ACC112 (cell line): Measurements from ENCODE around the gene ZBTB45.

Source experiments
- H2AFZ ChIP-seq: fragments of 200-600 bp; sonication (generic); one replicate; pipeline ENCODE4 v1.6.0; 2017; ENCODE audit warnings: antibody characterized with exemption, low read length; ENCODE audit not compliant: unreplicated experiment
- H3K27ac ChIP-seq: fragments of 200-600 bp; sonication (generic); 2 replicates; pipeline ENCODE4 v1.5.1; 2014; ENCODE audit warnings: low read depth, mild to moderate bottlenecking, antibody characterized with exemption, low read length, moderate library complexity
- H3K27me3 ChIP-seq: fragments of 200-600 bp; sonication (generic); 2 replicates; pipeline ENCODE4 v1.6.1; 2014; ENCODE audit warnings: mild to moderate bottlenecking, antibody characterized with exemption, low read length, moderate library complexity, mixed read lengths; ENCODE audit not compliant: insufficient read depth
- H3K36me3 ChIP-seq: fragments of 200-600 bp; sonication (generic); 2 replicates; pipeline ENCODE4 v1.6.1; 2016; ENCODE audit warnings: mild to moderate bottlenecking, antibody characterized with exemption, low read length, moderate library complexity, mixed read lengths; ENCODE audit not compliant: insufficient read depth
- H3K4me1 ChIP-seq: fragments of 200-600 bp; sonication (generic); one replicate; pipeline ENCODE4 v1.6.1; 2016; ENCODE audit warnings: low read length, mixed read lengths; ENCODE audit not compliant: insufficient read depth, unreplicated experiment, control insufficient read depth
- H3K4me3 ChIP-seq: fragments of 200-600 bp; sonication (generic); 2 replicates; pipeline ENCODE4 v1.5.1; 2014; ENCODE audit warnings: mild to moderate bottlenecking, low read depth, low read length
- H3K79me2 ChIP-seq: fragments of 200-600 bp; sonication (generic); one replicate; pipeline ENCODE4 v1.6.0; 2016; ENCODE audit warnings: low read length; ENCODE audit not compliant: control insufficient read depth, unreplicated experiment, insufficient read depth

The ZBTB45 gene

DNA sequence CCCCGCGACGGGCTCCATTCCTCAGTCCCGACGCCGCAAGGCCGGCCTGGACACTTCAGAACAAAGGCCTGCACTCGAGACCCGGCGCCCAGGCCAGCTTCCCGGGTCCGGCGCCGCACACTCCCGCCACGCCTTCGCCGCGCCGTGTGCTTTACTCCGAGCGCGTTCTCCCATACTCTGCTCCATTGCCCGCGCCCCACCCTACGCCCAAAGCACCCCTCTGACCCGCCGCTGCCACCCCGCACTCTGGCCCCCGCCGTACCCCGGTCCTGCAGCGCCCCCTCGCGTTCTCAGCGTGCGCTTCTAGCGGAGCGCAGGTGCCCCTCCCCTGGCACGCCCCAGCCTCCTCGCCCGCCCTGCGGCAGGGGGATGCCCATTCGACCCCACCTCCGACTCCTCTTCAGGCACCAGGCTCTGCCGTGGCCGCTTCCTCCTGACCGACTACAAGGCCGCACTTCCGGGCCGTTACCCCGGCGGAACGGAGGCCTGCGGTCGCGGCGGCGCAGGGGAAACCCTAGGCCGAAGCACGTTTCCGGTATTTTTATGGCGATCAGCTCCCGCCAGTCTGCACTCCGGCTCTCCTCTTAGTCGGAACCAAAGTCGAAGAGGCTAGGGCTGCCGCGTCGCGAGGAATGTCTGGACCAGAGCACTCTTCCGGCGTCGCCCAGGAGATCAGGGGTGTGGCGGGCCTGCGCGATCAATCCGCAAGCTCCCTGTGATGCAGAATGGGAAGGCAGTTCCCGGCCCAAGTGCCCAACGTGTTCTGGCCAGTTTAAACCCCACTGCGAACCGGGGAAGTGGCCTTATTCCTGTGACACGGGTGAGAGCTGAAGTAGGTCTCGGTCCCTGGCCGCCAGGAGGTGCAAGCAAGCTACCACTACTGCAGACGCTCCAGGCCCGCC, at the start of gene ZBTB45:
Gene ZBTB45 (minus strand): TSS at position 456 of the 902 bp plus-strand sequence. CDS start 2,137 bp downstream, outside the sequence.
- peaks cover 6% of the 10 kb centered on the region for H3K4me1 ChIP-seq
- H3K79me2 ChIP-seq: peaks cover 21% of the 10 kb centered on the region
- H3K27me3 ChIP-seq: no peaks in the 10 kb centered on the region
- H3K4me3 ChIP-seq: peak within 1 kb of the TSS; percentile 82
- peak within 1 kb of the TSS; percentile 37 for H2AFZ ChIP-seq
- H3K27ac ChIP-seq: peak within 1 kb of the TSS; percentile 77
- H3K36me3 ChIP-seq: no peaks in the 10 kb centered on the region

DNA sequence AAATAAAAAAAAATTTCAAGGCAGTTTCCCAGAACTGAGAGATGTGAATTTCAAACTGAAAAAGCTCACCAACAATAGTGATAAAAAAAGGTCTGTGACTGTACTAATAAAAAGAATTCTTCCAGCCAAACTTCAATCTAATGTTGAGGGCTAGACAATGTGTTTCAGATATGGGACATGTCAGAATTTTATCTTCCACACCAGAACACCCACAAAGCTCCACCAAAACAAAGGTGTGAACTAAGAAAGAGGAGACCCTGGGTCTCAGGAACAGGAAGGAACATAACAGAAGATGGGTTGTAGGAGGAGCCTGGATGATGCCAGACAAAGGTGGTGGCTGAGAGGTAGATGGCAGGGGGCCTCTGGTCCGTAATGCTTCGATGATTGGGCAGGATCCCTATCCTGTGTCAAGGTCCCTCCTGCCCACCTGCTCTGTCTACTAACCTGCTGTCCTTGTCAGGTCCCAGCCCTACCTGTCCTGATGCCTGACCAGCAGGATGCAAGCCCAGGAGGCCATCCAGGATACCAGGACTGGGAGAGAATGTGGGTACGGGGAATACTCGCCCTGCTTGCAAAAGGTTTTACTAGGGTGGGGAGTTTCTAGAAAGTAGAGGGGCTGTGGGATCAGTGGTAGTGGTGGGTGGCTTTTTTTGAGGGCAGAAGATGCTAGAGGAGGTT, 49.0 kb upstream of the ZBTB45 start:
- H3K4me1 ChIP-seq: peaks cover 4% of the 10 kb centered on the region
- H3K27me3 ChIP-seq: no peaks in the 10 kb centered on the region
- no peak overlapping the region for H3K27ac ChIP-seq
- no peak overlapping the region for H2AFZ ChIP-seq
- no peak overlapping the region for H3K4me3 ChIP-seq
- no peaks in the 10 kb centered on the region for H3K36me3 ChIP-seq
- no peaks in the 10 kb centered on the region for H3K79me2 ChIP-seq

DNA sequence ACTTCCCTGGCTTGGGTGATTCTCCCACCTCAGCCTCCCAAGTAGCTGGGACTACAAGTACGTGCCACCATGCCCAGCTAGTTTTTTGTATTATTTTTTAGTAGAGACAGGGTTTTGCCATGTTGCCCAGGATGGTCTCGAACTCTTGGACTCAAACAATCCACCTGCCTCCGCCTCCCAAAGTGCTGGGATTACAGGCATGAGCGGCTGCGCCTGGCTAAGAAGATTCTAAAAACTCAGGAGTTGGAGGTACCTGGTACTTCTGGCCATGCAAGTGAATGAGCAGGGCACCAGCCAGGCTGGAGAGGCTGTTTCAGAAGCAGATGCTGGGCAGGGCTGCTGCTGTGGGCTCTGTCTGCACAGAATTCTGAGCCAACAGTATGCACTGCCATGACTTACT, 47.4 kb upstream of the ZBTB45 start:
- H3K4me3 ChIP-seq: no peak overlapping the region
- no peaks in the 10 kb centered on the region for H3K79me2 ChIP-seq
- no peak overlapping the region for H3K27ac ChIP-seq
- no peaks in the 10 kb centered on the region for H3K27me3 ChIP-seq
- H3K4me1 ChIP-seq: no peaks in the 10 kb centered on the region
- H2AFZ ChIP-seq: no peak overlapping the region
- no peaks in the 10 kb centered on the region for H3K36me3 ChIP-seq

DNA sequence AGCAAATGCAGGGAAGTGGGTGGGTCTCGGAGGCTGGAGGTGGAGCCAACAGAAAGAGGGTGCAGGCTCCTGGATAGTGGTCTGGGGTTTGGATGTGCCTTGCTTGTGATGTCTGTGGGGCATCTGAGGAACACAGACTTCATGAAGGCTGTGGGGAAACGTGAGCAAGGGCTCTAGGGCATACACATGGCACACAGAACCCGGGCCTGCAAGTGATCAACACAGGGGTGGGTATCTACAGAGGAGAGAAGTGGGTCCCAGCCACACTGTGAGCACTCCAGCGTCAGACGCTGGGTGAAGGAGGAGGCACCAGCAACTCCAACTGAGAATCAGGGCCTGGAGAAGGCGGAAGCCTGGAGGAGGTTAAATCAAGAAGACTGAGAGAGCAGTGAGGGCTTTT, 44.2 kb upstream of the ZBTB45 start:
- no peak overlapping the region for H3K27ac ChIP-seq
- no peaks in the 10 kb centered on the region for H3K36me3 ChIP-seq
- H3K4me1 ChIP-seq: peaks cover 3% of the 10 kb centered on the region
- H3K27me3 ChIP-seq: no peaks in the 10 kb centered on the region
- H3K4me3 ChIP-seq: no peak overlapping the region
- no peak overlapping the region for H2AFZ ChIP-seq
- no peaks in the 10 kb centered on the region for H3K79me2 ChIP-seq

DNA sequence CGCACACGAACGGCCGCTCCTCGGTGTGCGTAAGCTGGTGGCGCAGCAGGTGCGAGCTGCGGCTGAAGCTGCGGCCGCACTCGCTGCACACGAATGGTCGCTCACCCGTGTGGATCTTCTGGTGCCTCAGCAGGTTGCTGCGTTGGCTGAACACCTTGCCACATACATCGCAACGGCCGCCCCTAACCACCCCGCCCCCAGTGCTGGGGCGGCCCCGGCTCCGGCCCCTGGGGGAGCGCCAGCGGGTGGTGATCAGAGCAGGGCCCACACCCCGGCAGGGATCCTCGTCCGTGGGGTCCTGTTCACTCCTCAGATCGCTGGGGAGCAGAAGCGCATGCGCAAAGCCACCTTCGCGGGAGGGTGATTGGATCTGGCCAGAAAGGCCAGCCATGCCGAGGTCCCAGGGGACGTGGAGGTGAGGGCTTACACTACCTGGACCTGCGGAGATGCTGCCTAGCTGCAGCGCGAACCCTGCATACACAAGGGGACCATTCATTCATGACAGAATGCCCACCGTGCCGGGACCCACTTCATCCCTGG, 43.5 kb upstream of the ZBTB45 start:
- Histone ChIP-seq H3K4me1 (peaks cover 3% of the 10 kb centered on the region), H3K27ac (no peak overlapping the region), H3K4me3 (peak overlapping the region; percentile 72), H2AFZ (no peak overlapping the region), H3K27me3 (no peaks in the 10 kb centered on the region), H3K36me3 (no peaks in the 10 kb centered on the region), H3K79me2 (no peaks in the 10 kb centered on the region)

DNA sequence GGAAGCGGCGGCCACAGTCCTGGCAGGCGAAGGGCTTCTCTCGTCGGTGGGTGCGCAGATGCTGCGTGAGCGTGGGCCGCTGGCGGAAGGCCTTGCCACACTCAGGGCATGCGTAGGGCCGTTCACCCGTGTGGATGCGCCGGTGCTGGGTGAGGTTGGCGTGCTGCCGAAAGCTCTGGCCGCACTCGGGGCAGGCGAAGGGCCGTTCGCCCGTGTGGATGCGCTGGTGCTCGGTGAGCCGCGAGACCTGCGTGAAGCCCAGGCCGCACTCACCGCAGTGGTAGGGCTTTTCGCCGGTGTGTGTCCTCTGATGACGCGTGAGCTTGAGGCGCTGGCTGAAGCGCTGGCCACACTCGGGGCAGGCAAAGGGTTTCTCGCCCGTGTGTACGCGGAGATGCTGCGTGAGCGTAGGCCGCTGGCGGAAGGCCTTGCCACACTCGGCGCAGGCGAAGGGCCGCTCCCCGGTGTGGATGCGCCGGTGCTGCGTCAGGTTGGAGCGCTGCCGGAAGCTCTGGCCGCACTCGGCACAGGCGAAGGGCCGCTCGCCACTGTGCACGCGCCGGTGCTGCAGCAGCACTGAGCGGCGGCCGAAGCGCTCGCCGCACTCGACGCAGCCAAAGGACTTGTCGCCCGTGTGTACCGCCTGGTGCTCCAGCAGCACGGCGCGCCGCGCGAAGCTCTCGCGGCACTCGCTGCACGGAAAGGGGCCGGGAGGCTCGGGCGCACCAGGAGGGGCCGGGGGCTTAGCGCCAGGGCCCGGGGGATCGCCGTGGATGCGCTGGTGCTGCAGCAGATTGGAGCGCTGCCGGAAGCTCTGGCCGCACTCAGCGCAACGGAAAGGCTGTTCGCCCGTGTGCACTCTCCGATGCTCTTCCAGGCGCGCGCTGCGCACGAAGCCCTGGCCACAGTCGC, 42.8 kb upstream of the ZBTB45 start:
- Histone ChIP-seq H3K36me3 (no peaks in the 10 kb centered on the region), H2AFZ (no peak overlapping the region), H3K4me1 (peaks cover 3% of the 10 kb centered on the region), H3K27me3 (no peaks in the 10 kb centered on the region), H3K27ac (no peak overlapping the region), H3K4me3 (peak overlapping the region; percentile 72), H3K79me2 (peaks cover 7% of the 10 kb centered on the region)

DNA sequence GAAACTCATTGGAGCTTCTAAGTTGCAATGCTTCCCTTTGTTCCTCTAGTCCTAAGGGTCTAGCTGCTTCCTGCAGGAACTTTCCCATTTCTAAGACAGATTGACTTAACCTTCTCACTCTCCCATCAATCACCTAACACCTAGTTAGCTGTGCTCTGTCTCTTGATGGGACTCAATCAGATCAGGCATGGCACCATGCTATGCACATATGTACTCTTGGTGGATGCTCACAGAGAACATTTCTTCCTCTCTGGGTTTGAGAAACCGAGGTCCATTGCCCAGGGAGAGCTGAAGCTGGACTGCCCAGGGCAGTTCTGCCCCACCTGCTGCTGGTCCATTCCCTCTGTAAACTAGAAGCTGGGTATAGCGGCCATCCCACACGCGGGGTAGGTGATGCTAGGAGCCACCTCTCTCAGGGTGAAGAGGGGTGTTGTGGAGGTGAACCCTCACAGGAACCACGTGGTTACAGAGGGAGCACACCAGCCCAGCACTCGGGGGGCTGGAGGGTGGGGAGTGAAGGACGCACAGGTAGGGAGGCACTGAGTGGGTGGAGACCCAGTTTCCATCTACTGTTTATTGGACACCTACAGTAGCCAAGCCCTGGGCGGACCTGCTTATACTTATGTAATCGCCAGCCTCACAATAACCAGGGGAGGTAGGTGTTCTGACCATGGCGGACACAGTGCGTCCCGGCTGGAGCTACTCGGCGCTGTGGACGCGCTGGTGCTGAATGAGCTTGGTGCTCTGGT, 41.9 kb upstream of the ZBTB45 start:
- Histone ChIP-seq H2AFZ (no peak overlapping the region), H3K36me3 (no peaks in the 10 kb centered on the region), H3K4me3 (peak overlapping the region; percentile 72), H3K27ac (no peak overlapping the region), H3K4me1 (peaks cover 5% of the 10 kb centered on the region), H3K27me3 (no peaks in the 10 kb centered on the region), H3K79me2 (peaks cover 15% of the 10 kb centered on the region)

DNA sequence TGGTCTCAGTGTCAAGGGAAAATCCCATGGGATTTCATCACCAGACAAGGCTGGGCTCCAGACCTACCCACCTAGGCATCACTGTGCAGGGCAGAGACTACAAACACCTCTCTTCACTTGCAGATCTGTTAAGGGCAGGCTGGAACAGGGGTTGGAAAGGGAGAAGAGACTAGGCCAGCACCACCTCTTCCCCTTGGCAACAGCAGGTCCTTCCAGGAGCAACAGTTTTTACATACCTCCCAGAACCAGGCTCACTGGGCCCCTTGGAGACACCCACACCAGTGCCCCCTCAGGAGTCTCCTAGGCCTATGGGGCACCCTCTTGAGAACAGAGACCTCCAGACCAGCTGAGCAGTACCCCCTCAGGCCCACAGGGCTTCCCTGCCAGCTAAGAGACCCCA, 41.3 kb upstream of the ZBTB45 start:
- H3K4me1 ChIP-seq: peaks cover 9% of the 10 kb centered on the region
- no peak overlapping the region for H3K27ac ChIP-seq
- no peak overlapping the region for H2AFZ ChIP-seq
- peaks cover 22% of the 10 kb centered on the region for H3K79me2 ChIP-seq
- H3K36me3 ChIP-seq: no peaks in the 10 kb centered on the region
- no peaks in the 10 kb centered on the region for H3K27me3 ChIP-seq
- H3K4me3 ChIP-seq: no peak overlapping the region

DNA sequence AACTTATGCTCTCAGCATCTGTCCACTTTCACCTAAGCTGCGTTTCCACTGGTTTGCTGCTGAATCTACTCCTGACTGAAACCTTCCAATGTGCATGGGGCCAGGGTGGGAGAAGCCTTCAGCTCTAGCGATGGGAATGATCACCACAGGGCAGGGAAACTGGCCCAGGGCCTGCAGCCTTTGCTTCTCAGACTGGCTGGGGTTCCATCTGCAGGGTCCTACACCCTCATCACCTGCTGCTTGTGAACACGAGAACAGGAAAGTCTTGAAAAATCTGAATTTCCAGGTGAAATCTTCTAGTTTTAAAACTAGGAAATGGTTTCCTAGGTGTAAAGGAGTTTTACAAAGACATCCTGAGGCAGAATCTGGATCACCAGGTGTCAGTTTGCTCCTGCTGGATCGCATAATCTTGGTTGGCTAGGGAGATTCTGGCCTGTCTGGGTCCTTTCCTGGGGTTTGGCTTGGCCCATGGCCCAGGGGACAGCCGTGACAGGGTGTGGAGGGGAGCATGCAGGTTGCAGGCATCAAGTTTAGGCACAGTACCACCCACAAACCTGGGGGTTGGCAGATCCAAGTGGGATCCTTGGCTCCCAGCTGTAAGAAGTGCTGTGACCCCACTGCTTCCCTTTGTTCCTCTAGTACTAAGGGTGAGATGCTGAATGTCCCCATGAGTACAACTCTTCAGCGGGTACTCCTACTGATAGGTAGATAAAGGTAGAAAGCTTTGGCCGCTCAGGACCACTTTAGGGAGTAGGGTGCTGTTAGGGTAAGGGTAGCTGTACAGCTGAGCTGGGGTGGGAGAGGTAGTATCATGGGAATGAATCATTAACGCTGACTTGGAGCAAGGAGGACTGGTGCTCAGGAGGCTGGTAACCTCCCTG, 40.6 kb upstream of the ZBTB45 start:
- peak overlapping the region; percentile 98; the same call in 1 of the 2 replicates for H3K27ac ChIP-seq
- no peak overlapping the region for H2AFZ ChIP-seq
- no peaks in the 10 kb centered on the region for H3K27me3 ChIP-seq
- H3K79me2 ChIP-seq: peaks cover 28% of the 10 kb centered on the region
- peak overlapping the region; percentile 96 for H3K4me3 ChIP-seq
- peaks cover 13% of the 10 kb centered on the region for H3K4me1 ChIP-seq
- no peaks in the 10 kb centered on the region for H3K36me3 ChIP-seq
